HG03565 (cell line): Measurements from ENCODE around the gene PITX3.
"Not testable (repeated sequence)": the region's sequence is repeated elsewhere in the genome, so short reads cannot be mapped to it uniquely, and the experiment has no call there.

Experiments
- ATAC-seq: cut with Tn5 transposase; IDR thresholded peaks from one replicate; pipeline ENCODE4 v1.9.1; 2021; ENCODE audit warnings: mild to moderate bottlenecking, moderate library complexity; ENCODE audit not compliant: unreplicated experiment

PITX3 gene

GRCh38 chr10:102261196-102261595 is 19.9 kb upstream of the PITX3 start:
- ATAC-seq: no peak

DNA sequence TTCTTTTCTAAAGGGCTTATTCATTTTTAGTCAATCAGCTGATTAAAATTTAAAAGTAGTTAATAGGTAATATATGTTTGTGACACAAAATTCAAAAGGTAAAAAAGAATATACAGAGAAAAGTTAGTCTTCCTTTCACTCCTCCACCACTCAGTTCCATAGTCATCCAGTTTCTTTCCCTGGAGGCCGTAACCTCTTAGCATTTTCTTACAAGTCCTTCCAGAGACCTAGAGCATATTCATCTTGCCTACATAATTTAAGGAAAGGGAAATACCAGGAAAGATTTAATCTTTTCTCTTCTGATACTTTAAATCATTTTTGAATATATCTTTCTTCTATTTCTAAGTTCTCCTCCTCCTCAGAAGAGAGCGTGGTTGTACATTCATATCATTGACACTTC is 14.1 kb upstream of the PITX3 start:
- ATAC-seq: no peak

- no peak for ATAC-seq
Observed at GRCh38 chr10:102254426-102254825, 13.1 kb upstream of the PITX3 start.

DNA sequence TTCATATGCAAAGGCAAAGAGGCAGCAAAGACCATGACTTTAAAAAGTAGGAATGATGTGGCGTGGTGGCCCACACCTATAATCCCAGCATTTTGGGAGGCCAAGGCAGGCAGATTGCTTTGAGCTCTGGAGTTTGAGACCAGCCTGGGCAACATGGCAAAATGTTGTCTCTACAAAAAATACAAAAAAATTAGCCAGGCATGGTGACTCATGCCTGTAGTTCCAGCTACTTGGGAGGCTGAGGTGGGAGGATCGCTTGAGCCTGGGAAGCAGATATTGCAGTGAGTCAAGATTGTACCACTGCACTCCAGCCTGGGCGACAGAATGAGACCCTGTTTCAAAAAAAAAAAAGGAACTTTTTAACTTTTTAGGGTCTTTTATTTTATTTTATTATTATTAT is 11.2 kb upstream of the PITX3 start:
- ATAC-seq: not testable (repeated sequence)

- no peak for ATAC-seq
Observed at GRCh38 chr10:102247734-102248133, 6.4 kb upstream of the PITX3 start.

- ATAC-seq: no peak
Observed at GRCh38 chr10:102246261-102246660, 4.9 kb upstream of the PITX3 start.

DNA sequence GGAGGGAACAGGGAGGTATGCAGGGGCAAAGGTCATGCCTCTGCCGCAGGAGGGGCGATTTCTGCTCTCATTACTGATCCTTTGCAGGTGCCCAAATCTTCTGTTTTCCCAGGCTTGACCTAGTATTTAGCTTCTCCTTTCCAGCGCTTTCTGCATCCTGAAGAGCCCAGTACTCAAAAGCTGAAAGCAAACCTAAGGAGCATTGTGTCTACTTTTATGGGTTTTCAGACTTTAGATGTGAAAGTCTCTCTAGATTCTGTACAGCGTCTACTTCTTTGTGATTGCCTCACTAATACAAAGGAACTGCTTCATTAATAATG is 4.6 kb upstream of the PITX3 start:
- ATAC-seq: no peak

- peak; percentile 83 for ATAC-seq
Observed at GRCh38 chr10:102245082-102245931, 4.0 kb upstream of the PITX3 start, which contains the start of gene GBF1. GBF1 (plus strand) TSS chr10:102245532; CDS start chr10:102258939, 13,407 bp downstream.

DNA sequence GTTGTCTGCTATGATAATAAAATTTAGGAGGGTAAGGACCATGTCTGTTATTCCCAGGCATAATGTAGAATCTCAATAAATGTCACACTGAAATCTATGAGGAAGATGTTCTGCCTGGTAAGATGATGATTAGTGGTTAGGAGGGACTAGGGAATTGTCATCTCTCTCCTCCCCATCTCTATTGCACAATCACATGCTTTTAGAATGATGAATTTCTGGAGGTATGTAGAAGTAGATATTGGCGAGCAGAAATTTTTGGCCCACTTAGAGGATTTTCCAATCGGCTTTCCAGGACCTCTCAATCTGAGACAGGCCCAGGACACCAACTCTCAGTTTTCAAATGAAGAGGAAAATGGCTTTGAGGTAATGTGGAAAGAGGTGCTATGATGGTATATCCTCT is 2.0 kb upstream of the PITX3 start:
- no peak for ATAC-seq

- ATAC-seq: no peak
Observed at GRCh38 chr10:102242118-102242485, 790 bp upstream of the PITX3 start.

- no peak for ATAC-seq
Observed at GRCh38 chr10:102241032-102241443, 274 bp downstream of the PITX3 start.

DNA sequence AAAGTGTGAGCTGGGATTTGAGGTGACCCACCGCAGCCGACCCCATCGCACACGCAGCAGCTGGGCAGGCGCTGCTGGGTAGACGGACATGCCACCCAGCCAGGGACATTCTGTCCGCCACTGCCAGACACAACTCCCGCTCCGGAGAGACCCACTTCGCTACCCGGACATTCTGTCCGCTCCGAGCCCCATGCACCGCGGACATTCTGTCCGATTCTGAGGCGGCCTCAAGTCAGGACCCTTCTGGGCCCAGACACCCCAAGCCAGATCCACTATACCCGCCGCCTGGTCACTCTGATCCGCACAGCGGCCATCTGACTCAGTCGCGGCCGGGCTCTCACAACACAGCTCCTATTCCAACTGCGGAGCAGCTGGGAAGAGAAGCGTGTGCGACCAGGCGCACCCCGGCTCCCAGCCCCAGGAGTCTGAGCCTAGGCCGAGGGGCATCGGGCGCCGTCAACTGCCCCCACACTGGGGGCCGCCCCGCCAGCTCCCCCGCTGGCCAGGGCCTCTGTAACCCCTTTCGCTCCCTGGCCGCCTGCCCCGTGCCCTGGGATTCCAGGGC is 763 bp downstream of the PITX3 start:
- ATAC-seq: no peak

DNA sequence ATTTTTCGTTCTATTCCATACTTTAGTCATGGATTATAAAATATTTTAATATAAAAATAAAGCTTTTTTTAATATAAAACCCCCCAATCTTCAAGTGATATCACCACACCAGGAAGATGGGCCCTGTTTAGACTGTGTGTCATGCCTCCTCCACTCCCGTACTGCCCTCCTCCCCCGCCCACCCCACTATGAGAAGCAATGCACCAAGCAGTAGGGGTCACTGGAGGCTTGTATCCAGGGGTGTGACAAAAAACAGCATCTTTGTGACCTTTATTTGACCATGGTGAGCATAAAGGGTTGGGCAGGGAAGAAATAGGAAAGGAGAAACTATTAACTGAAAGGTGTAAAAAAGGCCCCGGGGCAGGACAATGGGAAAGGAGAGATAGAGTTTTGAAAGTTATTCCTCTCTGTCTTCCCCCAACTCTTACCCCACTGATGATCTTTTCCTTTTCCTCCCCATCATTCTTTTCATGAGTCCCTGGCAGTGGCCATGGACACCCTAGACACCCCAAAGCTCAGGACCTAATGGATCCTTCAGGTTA is 3.5 kb downstream of the PITX3 start:
- no peak for ATAC-seq

GRCh38 chr10:102236006-102236405 is 5.3 kb downstream of the PITX3 start:
- ATAC-seq: no peak

GRCh38 chr10:102235598-102235920 is 5.8 kb downstream of the PITX3 start:
- no peak for ATAC-seq

- no peak for ATAC-seq
Observed at GRCh38 chr10:102234888-102235597, 6.3 kb downstream of the PITX3 start.

GRCh38 chr10:102233997-102234396 is 7.3 kb downstream of the PITX3 start:
- no peak for ATAC-seq

- no peak for ATAC-seq
Observed at GRCh38 chr10:102231357-102232318, 9.7 kb downstream of the PITX3 start.

- ATAC-seq: no peak
Observed at GRCh38 chr10:102230861-102231356, 10.4 kb downstream of the PITX3 start.

GRCh38 chr10:102230264-102230860 is 10.9 kb downstream of the PITX3 start:
- no peak for ATAC-seq
